ENCODE results near the gene ARFIP1.
"Not testable (repeated sequence)": the region's sequence is repeated elsewhere in the genome, so short reads cannot be mapped to it uniquely, and the experiment has no call there.

Gene ARFIP1

DNA sequence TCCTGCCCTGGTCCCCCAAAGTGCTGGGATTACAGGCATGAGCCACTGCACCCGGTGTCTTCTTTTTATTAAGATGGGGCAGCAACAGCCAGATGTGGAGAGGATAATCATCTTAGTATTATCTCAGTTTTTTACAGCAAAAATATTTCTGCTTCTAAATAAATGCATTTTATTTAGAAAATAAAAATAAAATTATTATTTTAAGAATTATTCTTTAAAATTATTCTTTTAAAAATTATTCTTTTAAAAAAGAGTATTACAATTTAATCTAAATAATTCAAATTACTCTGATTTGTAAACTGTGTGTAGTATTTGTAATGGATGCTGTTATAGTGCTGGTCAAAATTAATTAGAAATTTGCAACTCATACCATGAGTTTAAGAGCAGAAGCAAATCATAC is 67.6 kb downstream of the ARFIP1 start:
- DNase-seq (ENCODE audit: low read depth), result no peak

DNA sequence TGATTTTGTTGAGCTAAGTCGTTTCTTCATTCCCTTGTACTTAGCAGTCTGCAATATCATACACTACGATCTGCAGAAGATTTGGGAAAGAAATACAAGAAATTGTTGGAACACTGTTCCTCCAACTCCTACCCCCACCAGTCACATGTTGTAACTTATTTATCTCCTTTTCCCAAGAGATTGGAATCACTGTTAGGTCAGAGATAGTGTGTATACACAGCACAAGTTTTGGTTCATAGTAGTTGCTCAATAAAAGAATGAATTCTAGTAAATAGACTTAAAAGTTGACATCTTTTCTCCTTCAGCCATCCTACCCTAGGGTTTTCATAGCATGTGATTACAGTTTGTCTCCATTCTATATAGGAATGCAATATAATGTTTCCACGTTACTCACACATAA is 68.8 kb downstream of the ARFIP1 start:
- DNase-seq (ENCODE audit: low read depth), result no peak

DNA sequence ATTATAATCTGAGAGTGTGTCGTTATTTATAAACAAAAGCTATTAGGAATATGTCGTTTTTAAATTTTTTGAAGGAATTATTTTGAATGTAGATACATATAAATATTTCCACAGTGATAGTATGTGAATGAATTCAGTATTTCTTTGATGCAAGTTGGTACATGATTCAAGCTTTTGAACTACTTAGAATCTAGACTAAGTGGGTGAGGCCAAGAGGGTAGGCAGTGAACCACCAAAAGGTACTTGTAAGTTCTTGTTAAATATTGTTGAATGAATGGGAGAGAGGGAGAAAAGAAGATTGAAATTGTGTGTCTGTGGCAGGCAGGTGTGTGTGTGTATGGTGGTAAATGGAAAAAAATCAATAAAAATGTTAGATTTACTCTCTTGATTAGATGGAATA is 69.6 kb downstream of the ARFIP1 start:
- DNase-seq (ENCODE audit: low read depth), result no peak

DNA sequence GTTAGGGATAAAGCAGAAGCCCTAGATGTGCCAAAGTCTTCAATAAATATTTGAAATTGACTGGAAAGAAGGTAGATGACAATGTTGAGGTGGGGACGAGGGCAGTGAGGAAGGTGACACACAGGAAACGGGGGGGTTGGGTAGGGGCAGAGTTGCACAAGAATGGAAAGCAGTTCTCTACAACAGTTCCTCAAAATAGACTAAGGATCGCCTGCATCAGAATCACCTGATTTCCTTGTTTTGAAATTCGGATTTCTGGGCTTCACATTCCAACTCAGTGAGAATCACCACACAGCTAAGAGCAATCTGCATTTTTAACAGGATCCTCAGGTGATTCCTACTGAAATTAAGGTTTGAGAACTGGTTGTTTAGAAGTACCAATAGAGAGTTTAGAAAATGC is 70.6 kb downstream of the ARFIP1 start:
- no peak for DNase-seq (ENCODE audit: low read depth)

DNA sequence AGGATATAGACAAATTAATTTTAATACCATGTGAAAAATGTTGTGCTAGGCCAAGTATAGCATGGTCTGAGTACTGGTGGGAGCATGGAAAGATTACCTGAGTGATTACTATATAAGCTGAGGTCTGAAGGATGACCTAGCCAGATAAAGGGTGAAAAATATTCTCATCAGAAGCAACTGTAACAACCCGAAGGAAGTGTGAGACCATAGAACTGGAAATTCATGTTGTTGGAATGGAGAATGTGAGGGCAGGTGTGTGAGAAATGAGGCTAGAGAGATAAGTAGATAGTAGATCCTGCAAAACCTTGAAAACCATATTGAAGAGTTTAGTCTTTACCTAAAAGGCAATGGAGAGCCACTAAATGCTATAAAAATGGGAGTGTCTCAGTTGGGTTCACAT is 71.5 kb downstream of the ARFIP1 start:
- no peak for DNase-seq (ENCODE audit: low read depth)

DNA sequence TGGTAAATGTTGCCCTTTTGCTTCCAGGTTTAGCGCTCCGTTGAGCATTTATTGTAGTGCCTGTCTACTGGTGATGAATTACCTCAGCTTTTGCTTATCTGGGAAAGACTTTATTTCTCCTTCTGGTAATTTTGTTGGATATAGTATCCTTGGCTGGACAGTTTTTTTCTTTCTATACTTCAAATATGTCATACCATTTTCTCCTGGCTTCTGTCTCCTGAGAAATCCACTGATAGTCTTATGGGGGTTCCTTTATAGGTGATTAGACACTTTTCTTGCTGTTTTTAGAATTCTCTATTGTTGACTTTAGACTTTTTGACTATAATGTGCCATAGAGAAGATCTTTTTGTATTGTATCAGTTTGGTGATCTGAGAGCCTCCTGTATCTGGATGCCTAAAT is 73.5 kb downstream of the ARFIP1 start:
- no peak for DNase-seq (ENCODE audit: low read depth)

DNA sequence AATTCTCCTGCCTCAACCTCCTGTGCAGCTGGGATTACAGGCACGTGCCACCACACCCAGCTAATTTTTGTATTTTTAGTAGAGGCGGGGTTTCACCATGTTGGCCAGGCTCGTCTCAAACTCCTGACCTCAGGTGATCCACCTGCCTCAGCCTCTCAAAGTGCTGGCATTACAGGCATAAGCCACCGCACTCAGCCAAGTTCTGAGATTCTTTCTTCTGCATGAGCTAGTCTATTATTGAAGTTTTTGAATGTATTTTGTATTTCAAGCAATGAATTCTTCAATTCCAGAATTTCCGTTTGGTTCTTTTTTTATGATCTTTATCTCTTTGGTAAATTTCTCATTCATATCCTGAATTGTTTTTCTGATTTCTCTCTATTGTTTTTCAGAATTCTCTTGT is 74.3 kb downstream of the ARFIP1 start:
- DNase-seq (ENCODE audit: low read depth), result not testable (repeated sequence)

DNA sequence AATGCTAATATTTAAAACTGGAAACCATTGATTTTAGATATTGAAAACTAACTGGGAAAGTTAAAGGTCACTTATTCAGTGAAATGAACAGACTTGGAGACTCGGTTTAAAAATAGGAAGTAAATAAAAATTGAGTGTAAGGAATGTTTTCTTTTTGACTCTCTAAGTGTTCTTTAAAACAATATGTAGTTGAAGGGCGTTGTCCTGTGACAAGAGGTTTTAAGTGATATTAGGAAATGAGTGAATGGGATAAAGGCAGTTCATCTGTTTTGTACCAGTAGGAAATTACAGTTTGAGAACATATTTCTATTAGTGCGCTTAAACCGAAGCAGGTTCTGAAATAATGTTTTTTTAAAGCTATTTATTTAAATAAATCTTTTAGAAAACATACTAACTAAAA is 77.2 kb downstream of the ARFIP1 start:
- no peak for DNase-seq (ENCODE audit: low read depth)

DNA sequence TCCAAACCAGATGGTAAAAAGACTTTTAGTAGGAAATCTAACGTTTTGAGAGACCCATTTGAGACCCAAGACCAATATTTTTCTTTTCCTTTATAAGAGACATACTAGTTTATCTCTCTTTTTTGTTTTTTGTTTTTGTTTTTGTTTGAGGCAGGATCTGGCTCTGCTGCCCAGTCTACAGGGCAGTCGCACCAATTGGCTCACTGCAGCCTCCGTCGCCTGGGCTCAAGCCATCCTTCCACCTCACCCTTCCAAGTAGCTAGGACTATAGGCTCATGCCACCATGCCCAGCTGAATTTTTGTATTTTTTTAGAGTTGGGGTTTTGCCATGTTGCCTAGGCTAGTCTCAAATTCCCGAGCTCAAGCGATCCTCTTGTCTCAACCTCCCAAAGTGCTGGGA is 79.2 kb downstream of the ARFIP1 start:
- DNase-seq (ENCODE audit: low read depth), result no peak

DNA sequence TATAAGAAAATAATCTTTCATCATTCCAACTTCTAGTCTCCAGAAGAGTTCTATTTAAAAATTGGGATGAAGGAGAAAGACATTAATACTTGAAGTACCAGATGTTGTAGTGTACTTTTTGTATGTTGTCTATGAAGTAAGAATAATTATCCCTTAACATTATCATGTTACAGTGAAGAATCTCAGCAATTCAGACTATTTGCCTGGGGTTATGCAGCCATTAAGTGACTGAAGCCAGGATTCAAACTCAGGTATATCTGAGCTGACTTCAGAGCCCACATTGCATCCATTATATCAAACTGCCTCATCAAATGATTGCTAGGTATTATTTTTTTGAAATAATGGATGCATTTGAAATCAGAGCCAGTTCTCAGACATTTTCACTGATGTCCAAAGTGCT is 80.3 kb downstream of the ARFIP1 start:
- no peak for DNase-seq (ENCODE audit: low read depth)

DNA sequence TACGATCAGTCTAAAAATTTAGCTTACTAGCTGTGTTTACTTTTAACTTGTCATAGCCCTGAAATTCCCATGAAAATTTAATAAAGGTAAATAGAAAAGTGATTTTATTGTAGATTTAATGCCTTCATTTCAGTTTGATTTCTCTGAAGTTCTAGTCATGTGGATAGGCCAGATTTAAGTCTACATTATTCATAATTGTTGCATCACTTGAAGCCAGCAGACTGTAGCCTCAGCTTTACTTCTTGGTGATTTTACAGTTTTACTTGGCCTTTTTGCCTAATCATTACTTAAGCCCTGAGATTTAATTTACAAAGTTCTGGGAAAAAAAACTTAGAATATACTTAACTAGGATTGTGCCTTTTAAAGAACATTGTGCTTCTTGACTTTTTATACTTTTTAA is 82.9 kb downstream of the ARFIP1 start:
- no peak for DNase-seq (ENCODE audit: low read depth)

DNA sequence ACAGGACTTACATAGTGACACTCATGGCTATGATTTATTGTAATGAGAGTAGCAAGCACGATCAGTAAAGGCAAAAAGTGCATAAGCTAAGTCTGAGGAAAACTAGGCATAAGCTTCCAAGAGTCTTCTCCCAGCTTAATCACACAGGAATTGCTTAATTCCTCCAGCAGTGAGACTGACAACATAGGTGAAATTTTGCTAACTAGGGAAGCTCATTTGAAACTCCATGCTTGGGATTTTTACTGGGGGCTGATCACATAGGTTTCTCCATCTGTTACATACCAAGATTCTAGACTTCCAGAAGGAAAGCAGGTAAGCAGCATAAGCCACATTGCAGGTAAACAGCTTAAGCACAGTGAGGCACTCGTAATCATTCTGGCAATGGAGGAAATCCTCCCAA is 84.6 kb downstream of the ARFIP1 start:
- DNase-seq (ENCODE audit: low read depth), result no peak

DNA sequence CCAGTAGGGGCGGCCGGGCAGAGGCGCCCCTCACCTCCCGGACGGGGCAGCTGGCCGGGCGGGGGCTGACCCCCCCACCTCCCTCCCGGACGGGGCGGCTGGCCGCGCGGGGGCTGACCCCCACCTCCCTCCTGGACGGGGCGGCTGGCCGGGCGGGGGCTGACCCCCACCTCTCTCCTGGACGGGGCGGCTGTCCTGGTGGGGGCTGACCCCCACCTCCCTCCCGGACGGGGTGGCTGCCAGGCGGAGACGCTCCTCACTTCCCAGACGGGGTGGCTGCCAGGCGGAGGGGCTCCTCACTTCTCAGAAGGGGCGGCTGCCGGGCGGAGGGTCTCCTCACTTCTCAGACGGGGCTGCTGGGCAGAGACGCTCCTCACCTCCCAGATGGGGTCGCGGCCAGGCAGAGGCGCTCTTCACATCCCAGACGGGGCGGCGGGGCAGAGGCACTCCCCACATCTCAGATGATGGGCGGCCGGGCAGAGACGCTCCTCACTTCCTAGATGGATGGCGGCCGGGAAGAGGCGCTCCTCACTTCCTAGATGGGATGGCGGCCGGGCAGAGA is 86.8 kb downstream of the ARFIP1 start:
- not testable (repeated sequence) for DNase-seq (ENCODE audit: low read depth)

DNA sequence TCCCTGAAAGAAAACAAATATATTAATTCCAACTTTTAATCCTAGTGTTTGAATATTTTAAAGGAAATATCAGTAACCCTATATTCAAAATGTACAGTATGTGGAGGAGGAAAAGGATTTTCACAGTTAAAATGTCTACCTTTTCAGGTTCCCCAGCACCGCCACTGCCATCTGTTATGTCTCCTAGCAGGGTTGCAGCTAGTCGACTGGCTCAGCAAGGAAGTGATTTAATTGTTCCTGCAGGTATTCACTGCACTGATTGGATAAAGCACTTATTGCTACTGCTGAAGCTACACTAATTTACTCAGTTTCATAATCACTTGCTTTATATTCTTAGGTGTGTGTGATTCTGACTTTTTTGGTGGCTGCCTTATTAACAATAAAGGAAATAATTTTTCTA is 90.9 kb downstream of the ARFIP1 start:
- no peak for DNase-seq (ENCODE audit: low read depth)

DNA sequence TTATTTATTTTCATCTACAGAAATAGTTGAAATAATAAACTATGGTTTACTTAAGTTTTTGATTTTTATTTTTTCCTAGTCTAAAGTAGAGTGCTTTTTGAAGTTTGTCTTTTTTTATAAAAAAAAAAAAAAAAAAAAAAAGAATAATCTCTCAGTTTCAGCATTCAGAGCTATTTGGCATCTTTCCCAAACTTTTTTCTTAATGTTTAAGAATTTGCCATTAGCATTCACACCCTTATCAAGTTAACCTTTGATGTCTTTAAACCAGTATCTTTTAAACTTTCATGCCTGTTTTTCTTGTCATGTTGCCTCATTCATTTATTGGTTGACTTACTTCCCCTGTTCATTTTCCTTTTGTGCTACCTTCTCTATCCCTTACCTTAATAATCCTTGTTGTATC is 95.5 kb downstream of the ARFIP1 start:
- no peak for DNase-seq (ENCODE audit: low read depth)

DNA sequence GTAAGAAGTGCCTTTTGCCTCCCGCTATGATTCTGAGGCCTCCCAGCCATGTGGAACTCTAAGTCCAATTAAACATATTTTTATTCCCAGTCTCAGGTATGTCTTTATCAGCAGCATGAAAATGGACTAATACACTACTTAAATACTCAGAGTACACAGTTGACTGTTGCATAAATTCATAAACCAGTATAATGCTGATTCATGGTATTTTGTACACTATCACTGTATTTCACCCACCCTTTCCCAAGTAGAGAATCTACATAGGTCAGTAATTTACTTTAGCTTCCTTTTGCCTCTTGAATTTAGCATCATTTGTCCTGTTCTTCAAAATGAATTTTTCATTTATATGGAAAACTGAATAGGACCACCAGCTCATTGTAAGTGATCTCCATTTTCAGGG is 98.1 kb downstream of the ARFIP1 start:
- no peak for DNase-seq (ENCODE audit: low read depth)

DNA sequence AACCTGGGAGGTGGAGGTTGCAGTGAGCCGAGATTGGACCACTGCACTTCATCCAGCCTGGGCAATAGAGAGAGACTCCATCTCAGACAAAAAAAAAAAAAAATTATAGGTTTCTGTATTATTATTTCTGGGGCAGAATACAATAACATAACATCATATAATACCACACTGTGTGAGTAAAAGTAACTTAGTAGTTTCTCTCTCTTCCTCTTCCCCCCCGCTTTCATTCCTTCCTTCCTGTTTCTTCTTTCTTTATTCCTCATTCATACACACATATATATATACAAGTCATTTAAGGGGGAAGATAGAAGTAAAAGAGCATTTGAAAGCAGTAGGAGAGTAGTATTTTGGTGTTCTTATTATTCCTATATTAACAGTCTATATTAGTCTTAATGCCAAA is 100.5 kb downstream of the ARFIP1 start:
- DNase-seq (ENCODE audit: low read depth), result no peak

DNA sequence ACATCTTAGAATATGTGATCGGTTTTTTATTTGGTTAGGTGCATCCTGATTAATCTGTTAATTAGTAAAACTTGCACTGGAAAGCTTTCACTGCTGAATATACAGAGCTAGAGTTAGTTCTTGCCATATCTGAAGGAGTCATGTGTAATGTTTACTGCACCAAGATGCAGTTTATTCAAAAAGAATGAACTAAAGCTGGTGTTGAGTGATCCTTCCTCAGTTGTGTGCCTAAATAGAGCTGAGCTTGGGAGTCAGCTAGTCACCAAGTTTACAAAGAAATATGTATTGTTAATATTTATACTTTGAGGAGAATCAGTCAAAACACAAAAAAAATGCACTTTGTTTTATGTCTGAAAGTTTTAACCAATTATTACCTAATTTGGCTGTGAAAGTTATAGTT is 102.2 kb downstream of the ARFIP1 start:
- DNase-seq (ENCODE audit: low read depth), result no peak

DNA sequence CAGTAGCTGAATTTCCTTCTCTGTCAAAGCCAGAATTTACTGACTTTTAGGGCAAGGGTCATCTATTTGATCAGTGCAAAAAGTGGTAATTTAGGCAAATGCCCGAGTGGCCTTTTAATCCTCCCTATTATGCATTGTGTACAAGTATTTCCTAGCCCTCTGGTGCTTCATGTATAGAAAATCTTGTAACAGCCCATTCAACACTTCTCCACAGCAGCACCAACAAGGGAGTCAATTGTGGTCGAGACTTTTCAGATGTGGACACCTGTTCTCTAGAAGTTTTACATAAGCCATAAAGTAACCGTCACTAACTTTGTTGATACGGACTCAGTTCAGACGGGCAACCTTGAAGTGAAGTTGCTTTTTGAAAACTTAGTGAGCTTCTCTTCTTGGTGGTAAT is 105.4 kb downstream of the ARFIP1 start:
- DNase-seq (ENCODE audit: low read depth), result no peak

DNA sequence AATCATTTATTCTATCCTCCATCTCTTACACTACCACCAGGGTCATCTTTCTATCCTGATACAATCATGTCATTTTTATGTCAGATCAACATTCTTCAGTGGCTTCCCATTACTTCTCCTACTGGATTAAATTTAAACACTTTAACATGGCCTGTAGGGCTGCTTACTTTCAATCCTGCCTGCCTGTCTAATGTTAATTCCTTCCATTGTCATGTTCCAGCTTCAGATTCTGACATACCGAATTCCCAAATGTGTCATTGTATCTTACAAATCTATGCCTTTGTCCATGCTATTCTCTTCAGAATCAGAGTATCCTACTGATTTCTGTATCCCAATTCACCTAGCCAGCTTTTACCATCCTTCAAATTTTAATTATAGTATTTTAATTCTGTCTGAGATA is 106.4 kb downstream of the ARFIP1 start:
- no peak for DNase-seq (ENCODE audit: low read depth)

DNA sequence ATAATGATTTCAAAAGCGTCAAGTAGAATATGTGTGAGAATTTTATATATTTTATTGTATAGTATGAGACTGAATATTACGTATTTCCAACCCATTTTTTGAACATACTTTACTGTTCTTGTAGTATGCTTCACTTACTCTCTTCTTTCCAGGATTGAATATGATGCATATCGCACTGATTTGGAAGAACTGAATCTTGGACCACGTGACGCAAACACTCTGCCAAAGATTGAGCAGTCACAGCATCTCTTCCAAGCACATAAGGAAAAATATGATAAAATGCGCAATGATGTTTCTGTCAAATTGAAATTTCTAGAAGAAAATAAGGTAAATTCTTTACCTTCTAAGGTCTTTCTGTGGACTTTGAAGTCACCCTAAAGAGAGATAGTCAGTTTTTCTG is 108.2 kb downstream of the ARFIP1 start:
- no peak for DNase-seq (ENCODE audit: low read depth)

DNA sequence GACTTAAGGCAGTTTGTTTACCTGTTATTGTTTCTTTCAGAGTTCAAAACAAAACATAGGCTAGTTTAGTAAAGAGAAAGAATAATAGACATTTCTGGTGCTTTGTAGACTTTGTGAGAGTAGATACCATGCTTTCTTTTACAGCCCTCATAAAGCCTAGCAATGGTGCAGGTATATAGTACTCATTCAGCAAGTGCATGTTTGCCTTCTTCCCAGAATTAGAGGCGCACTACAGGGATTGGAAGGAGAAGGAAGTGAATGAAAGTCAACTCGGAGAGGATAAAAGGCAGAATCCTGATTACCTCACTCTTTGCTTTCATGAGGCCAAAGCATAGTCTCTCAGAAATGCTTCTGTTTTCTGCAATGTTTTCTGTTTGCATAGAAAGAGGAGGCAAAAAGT is 113.2 kb downstream of the ARFIP1 start:
- no peak for DNase-seq (ENCODE audit: low read depth)

DNA sequence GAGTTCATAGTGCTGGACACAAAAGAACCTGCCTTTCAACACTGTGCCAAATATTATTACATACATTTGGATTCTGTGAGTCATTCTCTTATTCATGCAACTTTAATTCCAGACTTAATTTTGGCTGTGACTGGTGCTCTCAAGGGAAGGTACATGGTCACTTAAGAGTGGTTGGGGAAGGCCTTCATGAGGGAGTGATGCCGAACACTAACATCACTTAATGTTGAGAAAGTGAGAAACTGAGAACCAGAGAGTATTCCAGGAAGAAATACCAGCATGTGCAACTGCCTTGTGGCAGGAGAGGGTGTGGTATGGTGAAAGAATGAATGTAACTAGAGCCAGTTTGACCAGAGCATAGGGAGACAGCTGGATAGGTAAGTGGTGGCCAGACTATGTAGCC is 114.9 kb downstream of the ARFIP1 start:
- no peak for DNase-seq (ENCODE audit: low read depth)

DNA sequence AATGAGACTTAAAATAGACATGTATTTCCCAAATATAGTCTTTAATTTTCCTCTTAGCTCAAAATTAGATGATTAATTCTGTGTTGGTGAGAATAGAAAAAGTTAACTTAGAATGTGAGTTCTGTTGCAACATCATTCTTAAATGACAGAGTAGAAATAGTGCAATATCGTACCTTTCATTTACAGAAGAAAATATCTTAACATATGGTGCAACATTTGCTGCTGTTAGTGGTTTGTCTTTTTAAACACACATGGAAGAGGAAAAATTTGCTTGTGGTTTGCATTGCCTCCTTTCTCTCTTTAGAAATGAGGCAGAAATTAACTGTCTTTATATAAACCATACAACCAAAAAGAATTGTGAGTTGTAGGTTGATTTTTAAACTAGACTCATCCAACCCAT is 117.1 kb downstream of the ARFIP1 start:
- DNase-seq (ENCODE audit: low read depth), result no peak

DNA sequence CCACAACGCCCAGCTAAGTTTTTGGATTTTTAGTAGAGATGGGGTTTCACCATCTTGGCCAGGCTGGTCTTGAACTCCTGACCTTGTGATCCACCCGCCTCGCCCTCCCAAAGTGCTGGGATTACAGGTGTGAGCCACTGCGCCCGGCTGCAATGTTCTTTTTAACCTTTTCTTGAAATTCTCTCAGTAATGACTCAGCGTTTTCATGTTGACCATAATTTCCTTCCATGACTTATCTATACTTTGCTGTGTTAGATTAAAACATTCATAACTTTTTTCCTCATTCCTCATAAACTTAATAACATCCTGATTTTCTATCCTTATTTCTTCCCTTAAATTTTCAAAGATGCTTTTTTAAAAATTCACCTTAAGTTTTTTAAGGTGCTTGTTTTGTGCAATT is 118.4 kb downstream of the ARFIP1 start:
- DNase-seq (ENCODE audit: low read depth), result not testable (repeated sequence)
